Endodermal cell (in vitro differentiated cells): ENCODE measurements around the gene CER1. TPM values are rescaled to one million over a fixed set of nuclear protein-coding genes. Genes with fewer than 3 reads are reported as not detected.
A peak's percentile ranks its signal among the peaks of the same experiment; 100 is the strongest.

ENCODE experiments used
- DNase-seq: peaks from one replicate; pipeline ENCODE4 v3.0.0-alpha.2; 2017
- H3K27ac ChIP-seq: 2 replicates; pipeline ENCODE4 v1.5.1; 2013; ENCODE audit warnings: mild to moderate bottlenecking, low read depth, low read length, moderate library complexity
- H3K27me3 ChIP-seq: 2 replicates; pipeline ENCODE4 v1.6.1; 2013; ENCODE audit warnings: mild to moderate bottlenecking, low read length, moderate library complexity; ENCODE audit not compliant: insufficient read depth, control insufficient read depth, poor library complexity, severe bottlenecking
- H3K36me3 ChIP-seq: 2 replicates; pipeline ENCODE4 v1.7.0; 2013; ENCODE audit warnings: mild to moderate bottlenecking, low read length, moderate library complexity; ENCODE audit not compliant: control insufficient read depth, insufficient read depth
- H3K4me1 ChIP-seq: one replicate; pipeline ENCODE4 v1.7.0; 2013; ENCODE audit warnings: low read length; ENCODE audit not compliant: control insufficient read depth, insufficient read depth
- H3K4me3 ChIP-seq: 2 replicates; pipeline ENCODE4 v1.5.1; 2013; ENCODE audit warnings: mild to moderate bottlenecking, low read length, moderate library complexity
- H3K9ac ChIP-seq: 2 replicates; pipeline ENCODE4 v1.6.1; 2013; ENCODE audit warnings: mild to moderate bottlenecking, low read length, moderate library complexity; ENCODE audit not compliant: poor library complexity, severe bottlenecking; ENCODE audit errors: extremely low read depth
- H3K9me3 ChIP-seq: 2 replicates; pipeline ENCODE4 v1.6.1; 2013; ENCODE audit warnings: mild to moderate bottlenecking, low read length, moderate library complexity; ENCODE audit not compliant: control insufficient read depth
- H3K27ac Mint-ChIP-seq: 2 replicates; pipeline ENCODE4 v1.8.0; 2020; ENCODE audit warnings: mixed read lengths
- H3K27me3 Mint-ChIP-seq: 2 replicates; pipeline ENCODE4 v1.8.0; 2021; ENCODE audit warnings: mild to moderate bottlenecking, mixed read lengths; ENCODE audit not compliant: insufficient read depth
- H3K36me3 Mint-ChIP-seq: 2 replicates; pipeline ENCODE4 v1.8.0; 2020; ENCODE audit warnings: low read depth, mixed read lengths
- H3K4me1 Mint-ChIP-seq: 2 replicates; pipeline ENCODE4 v1.8.0; 2020; ENCODE audit warnings: mixed read lengths
- H3K4me3 Mint-ChIP-seq: 2 replicates; pipeline ENCODE4 v1.8.0; 2020; ENCODE audit warnings: mild to moderate bottlenecking, moderate library complexity, mixed read lengths
- H3K9me3 Mint-ChIP-seq: 2 replicates; pipeline ENCODE4 v1.8.0; 2020; ENCODE audit warnings: mild to moderate bottlenecking, mixed read lengths
- CTCF ChIP-seq: fragments of 200-600 bp; sonication (generic); conservative IDR thresholded peaks from 2 replicates; pipeline ENCODE4 v1.5.0; 2021; ENCODE audit warnings: antibody characterized with exemption, mild to moderate bottlenecking
- WGBS, 2 experiments: methylation state at CpG; one replicate each; pipeline versions ENCODE4 v1.1.5 to v1.1.7; 2013; ENCODE audit warnings: missing lambda C conversion rate in 2 of 2, mixed read lengths in 1 of 2; ENCODE audit not compliant: insufficient coverage in 1 of 2, insufficient read length in 1 of 2; 5-methylcytosine and 5-hydroxymethylcytosine counted together
- long read RNA-seq, 4 experiments: library from polyadenylated mRNA in 2 of 4; library from RNA in 1 of 4; library from capped mRNA in 1 of 4; stranded (forward) in 3 of 4; unstranded in 1 of 4; transcript quantifications; one replicate each; pipeline ENCODE4 v2.0.0, GENCODE V29; 2020 to 2021; ENCODE audit warnings: inconsistent platforms in 1 of 4
- polyA plus RNA-seq, 2 experiments: library from polyadenylated mRNA; stranded (reverse); fragments of 50-300 nt; gene quantifications; one replicate each; pipeline ENCODE4 v1.2.3, GENCODE V29; 2013
- total RNA-seq, 2 donors: library from RNA; stranded (reverse); fragmentation: NEBNext Ultra II Directional in 1 of 2; extraction: Animal tissue kit (Norgen Biotek cat#: 25700) in 1 of 2; gene quantifications; 2 replicates in 1 of 2; 3 replicates in 1 of 2; pipeline ENCODE4 v1.2.1, GENCODE V29; 2021

The CER1 gene
- 1,000 to 10,000 TPM in 1 of 2 donors, 100 to 1,000 TPM in 1; 694 to 2,562 TPM for total RNA-seq
- 848 TPM for polyA plus RNA-seq (2013, experiment 1 of 2)
- polyA plus RNA-seq (2013, experiment 2 of 2), result 1,218 TPM
- long read RNA-seq, experiment 1, transcript CER1-201 (2 exons, 1,215 nt), result major isoform, 217 of 248 reads
- long read RNA-seq, experiment 1, partial matches to known transcripts, result 2 of 248 reads
- long read RNA-seq, experiment 1, other reads (novel, unspliced or antisense), result 29 of 248 reads
- long read RNA-seq, experiment 2, transcript CER1-201 (2 exons, 1,215 nt), result major isoform, 5,148 of 5,226 reads
- long read RNA-seq, experiment 2, partial matches to known transcripts, result 0 of 5,226 reads
- long read RNA-seq, experiment 2, other reads (novel, unspliced or antisense), result 78 of 5,226 reads
- long read RNA-seq, experiment 3, transcript CER1-201 (2 exons, 1,215 nt), result major isoform, 19,164 of 19,362 reads
- long read RNA-seq, experiment 3, partial matches to known transcripts, result 72 of 19,362 reads
- long read RNA-seq, experiment 3, other reads (novel, unspliced or antisense), result 126 of 19,362 reads
- long read RNA-seq, experiment 4, transcript CER1-201 (2 exons, 1,215 nt), result major isoform, 3,921 of 3,923 reads
- long read RNA-seq, experiment 4, partial matches to known transcripts, result 0 of 3,923 reads
- long read RNA-seq, experiment 4, other reads (novel, unspliced or antisense), result 2 of 3,923 reads

GRCh38 chr9:14722391-14723035 lies at the start of gene CER1:
Gene CER1, minus strand, starts transcription at chr9:14722733. Its CDS starts 61 bp downstream, at chr9:14722672.
- Mint-ChIP-seq H3K27ac (peak within 1 kb of the TSS; percentile 92), H3K27me3 (peaks cover 38% of the 10 kb centered on the region), H3K36me3 (peaks cover 42% of the 10 kb centered on the region), H3K4me3 (peak within 1 kb of the TSS; percentile 91), H3K4me1 (peaks cover 73% of the 10 kb centered on the region), H3K9me3 (no peaks in the 10 kb centered on the region)
- Histone ChIP-seq H3K4me3 (peak within 1 kb of the TSS; percentile 97), H3K27me3 (no peaks in the 10 kb centered on the region), H3K27ac (peak within 1 kb of the TSS; percentile 74), H3K9ac (peak within 1 kb of the TSS; percentile 100), H3K9me3 (no peaks in the 10 kb centered on the region), H3K36me3 (peaks cover 48% of the 10 kb centered on the region), H3K4me1 (peaks cover 2% of the 10 kb centered on the region)
- TF ChIP-seq CTCF, result no peak
- WGBS, 2 experiments, result 1 to 9% methylated on average over 5 to 7 of the region's 7 CpGs
- peak; percentile 94 for DNase-seq

- no peak overlapping the region for H3K4me3 ChIP-seq
- peaks cover 27% of the 10 kb centered on the region for H3K4me1 Mint-ChIP-seq
- no peaks in the 10 kb centered on the region for H3K27me3 ChIP-seq
- 95 to 98% methylated on average over 5 to 7 of the region's 7 CpGs for WGBS, 2 experiments
- H3K27ac Mint-ChIP-seq, result no peak overlapping the region
- H3K9me3 Mint-ChIP-seq, result no peaks in the 10 kb centered on the region
- H3K4me3 Mint-ChIP-seq, result no peak overlapping the region
- H3K4me1 ChIP-seq, result peaks cover 8% of the 10 kb centered on the region
- TF ChIP-seq CTCF, result no peak
- no peak overlapping the region for H3K27ac ChIP-seq
- H3K9ac ChIP-seq, result no peak overlapping the region
- no peaks in the 10 kb centered on the region for H3K27me3 Mint-ChIP-seq
- H3K9me3 ChIP-seq, result no peaks in the 10 kb centered on the region
- H3K36me3 Mint-ChIP-seq, result no peaks in the 10 kb centered on the region
- DNase-seq, result no peak
- no peaks in the 10 kb centered on the region for H3K36me3 ChIP-seq
These were observed 48.1 kb upstream of the CER1 start for GRCh38 chr9:14770592-14770991.

GRCh38 chr9:14769230-14769571 lies 46.7 kb upstream of the CER1 start:
- H3K4me1 ChIP-seq, result peaks cover 8% of the 10 kb centered on the region
- no peaks in the 10 kb centered on the region for H3K36me3 ChIP-seq
- no peak overlapping the region for H3K27ac ChIP-seq
- H3K9me3 Mint-ChIP-seq, result no peaks in the 10 kb centered on the region
- no peak overlapping the region for H3K4me3 Mint-ChIP-seq
- H3K27me3 Mint-ChIP-seq, result no peaks in the 10 kb centered on the region
- H3K9ac ChIP-seq, result peak overlapping the region; percentile 28
- no peaks in the 10 kb centered on the region for H3K27me3 ChIP-seq
- peak; percentile 84 for TF ChIP-seq CTCF
- peak overlapping the region; percentile 77 for H3K4me3 ChIP-seq
- peak; percentile 77 for DNase-seq
- H3K27ac Mint-ChIP-seq, result no peak overlapping the region
- H3K9me3 ChIP-seq, result no peaks in the 10 kb centered on the region
- 26 to 41% methylated on average over 2 to 3 of the region's 3 CpGs for WGBS, 2 experiments
- peaks cover 34% of the 10 kb centered on the region for H3K4me1 Mint-ChIP-seq
- no peaks in the 10 kb centered on the region for H3K36me3 Mint-ChIP-seq
